Lower leg skin (tissue), 4 donors: ENCODE measurements around the gene DMGDH. TPM values are rescaled to one million over a fixed set of nuclear protein-coding genes. Genes with fewer than 3 reads are reported as not detected.

Source experiments
- DNase-seq, 2 donors: peaks; one replicate each; pipeline ENCODE4 v3.0.0-alpha.2; 2019; ENCODE audit warnings: low spot score in 2 of 2
- H3K4me3 ChIP-seq: fragments of 200-600 bp; sonication (generic); 2 replicates; pipeline ENCODE4 v1.5.1; 2017; ENCODE audit warnings: mild to moderate bottlenecking, low read depth; ENCODE audit not compliant: poor library complexity, severe bottlenecking
- CTCF ChIP-seq, 3 donors: fragments of 450-650 bp; IDR thresholded peaks; one replicate each; pipeline ENCODE4 v1.5.1; 2016; ENCODE audit warnings: antibody characterized with exemption in 3 of 3, mild to moderate bottlenecking in 3 of 3, moderate library complexity in 2 of 3
- POLR2A ChIP-seq, 2 donors: fragments of 450-650 bp; IDR thresholded peaks; one replicate each; pipeline ENCODE4 v1.6.1; 2016 to 2017; ENCODE audit warnings: antibody characterized with exemption in 2 of 2, mild to moderate bottlenecking in 1 of 2, moderate library complexity in 1 of 2
- WGBS, 2 donors: methylation state at CpG; one replicate each; pipeline ENCODE4 v1.1.5; 2018; 5-methylcytosine and 5-hydroxymethylcytosine counted together
- intact Hi-C: fragments of 100-400 bp; cut with DNase I; formaldehyde crosslinking; loops from one replicate; pipeline ENCODE4 v1.15.0; 2023; ENCODE audit warnings: low total_unique reads
- total RNA-seq, 4 donors: library from RNA; depleted of rRNA; stranded (reverse); fragments of >200 nt; gene quantifications; one replicate each; pipeline ENCODE4 v1.1.0, GENCODE V29; 2016

DMGDH gene
- total RNA-seq, 4 donors from 2014 or later: 0.42 to 1.0 (median 0.91) TPM; not detected in 1

GRCh38 chr5:79032031-79032695 lies 37.3 kb downstream of the DMGDH start:
- WGBS, 2 donors: 85 to 93% methylated on average over 10 of the region's 10 CpGs
- intact Hi-C loops: no loop called here

GRCh38 chr5:79031485-79031867 lies 38.0 kb downstream of the DMGDH start:
- TF ChIP-seq CTCF (IDR thresholded peaks at IDR 0.05) (no peak), POLR2A (IDR thresholded peaks at IDR 0.05) (no peak)
- WGBS, 2 donors: 80 to 95% methylated on average over 1 of the region's 1 CpG
- intact Hi-C loops: no loop called here
- H3K4me3 ChIP-seq: no peak overlapping the region
- DNase-seq: no peak

More at GRCh38 chr5:79032031-79032695, 37.3 kb downstream of the DMGDH start:
- no peak for DNase-seq
- H3K4me3 ChIP-seq: no peak overlapping the region
- TF ChIP-seq CTCF (IDR thresholded peaks at IDR 0.05) (no peak), POLR2A (IDR thresholded peaks at IDR 0.05) (no peak)

- no peak for DNase-seq
Measured at GRCh38 chr5:79030663-79031484, 38.6 kb downstream of the DMGDH start.

GRCh38 chr5:79025054-79025472 lies 44.4 kb downstream of the DMGDH start:
- 9% methylated on average over 13 of the region's 13 CpGs for WGBS, 2 donors
- peak in 1 of 2 donors; percentile 33 for DNase-seq

More at GRCh38 chr5:79030663-79031484, 38.6 kb downstream of the DMGDH start:
- intact Hi-C loops: no loop called here
- H3K4me3 ChIP-seq: no peak overlapping the region
- WGBS, 2 donors: 75 to 79% methylated on average over 11 of the region's 11 CpGs
- TF ChIP-seq POLR2A (IDR thresholded peaks at IDR 0.05) (no peak), CTCF (IDR thresholded peaks at IDR 0.05) (no peak)

GRCh38 chr5:79023947-79024346 lies 45.5 kb downstream of the DMGDH start:
- H3K4me3 ChIP-seq: no peak overlapping the region
- intact Hi-C loops: loop anchor here (10.0 kb wide), 2 partner anchors 91 to 441 kb away; partner anchors contain the start of gene BHMT
- DNase-seq: no peak
- WGBS, 2 donors: 85 to 94% methylated on average over 1 of the region's 1 CpG
- no peak for TF ChIP-seq POLR2A (IDR thresholded peaks at IDR 0.05)
- TF ChIP-seq CTCF (IDR thresholded peaks at IDR 0.05): no peak

More at GRCh38 chr5:79025054-79025472, 44.4 kb downstream of the DMGDH start:
- TF ChIP-seq CTCF (IDR thresholded peaks at IDR 0.05): peak in 1 of 3 donors; percentile 70
- TF ChIP-seq POLR2A (IDR thresholded peaks at IDR 0.05): no peak
- intact Hi-C loops: loop anchor here (10.0 kb wide), 2 partner anchors 90 to 440 kb away; partner anchors contain the start of gene BHMT
- no peak overlapping the region for H3K4me3 ChIP-seq
